Thymus (tissue), 11 donors: ENCODE data around the gene THOC7. TPM values are rescaled to one million over a fixed set of nuclear protein-coding genes. Genes with fewer than 3 reads are reported as not detected.

Experiments
- DNase-seq, 9 donors: peaks; one replicate each; pipeline ENCODE4 v3.0.0-alpha.2; 2013; ENCODE audit warnings: low spot score in 9 of 9, low read depth in 6 of 9, missing footprints in 1 of 9
- H3K27ac ChIP-seq, 2 donors: one replicate each; pipeline ENCODE4 v1.5.1; 2013; ENCODE audit warnings: control low read depth in 1 of 2, low read depth in 1 of 2, low read length in 1 of 2, mild to moderate bottlenecking in 1 of 2, moderate library complexity in 1 of 2
- H3K27me3 ChIP-seq, 2 donors: one replicate each; pipeline ENCODE4 v1.5.1; 2013; ENCODE audit warnings: low read length in 1 of 2; ENCODE audit not compliant: control insufficient read depth in 2 of 2, insufficient read depth in 1 of 2
- H3K36me3 ChIP-seq, 2 donors: one replicate each; pipeline ENCODE4 v1.5.1; 2013; ENCODE audit warnings: low read length in 1 of 2, mild to moderate bottlenecking in 1 of 2, moderate library complexity in 1 of 2; ENCODE audit not compliant: control insufficient read depth in 2 of 2, insufficient read depth in 2 of 2
- H3K4me1 ChIP-seq, 2 donors: one replicate each; pipeline ENCODE4 v1.5.1; 2013; ENCODE audit warnings: low read length in 2 of 2; ENCODE audit not compliant: control insufficient read depth in 2 of 2, insufficient read depth in 2 of 2
- H3K4me3 ChIP-seq, 2 donors: one replicate each; pipeline ENCODE4 v1.5.1; 2013; ENCODE audit warnings: low read length in 2 of 2, control low read depth in 1 of 2, mild to moderate bottlenecking in 1 of 2
- H3K9me3 ChIP-seq, 2 donors: one replicate each; pipeline ENCODE4 v1.5.1; 2013; ENCODE audit warnings: low read length in 1 of 2, mild to moderate bottlenecking in 1 of 2; ENCODE audit not compliant: control insufficient read depth in 2 of 2, insufficient read depth in 1 of 2
- WGBS: extraction: QIAGEN DNeasy Blood & Tissue Kit; methylation state at CpG from one replicate; pipeline ENCODE4 v1.1.7; 2013; 5-methylcytosine and 5-hydroxymethylcytosine counted together
- polyA plus RNA-seq: library from polyadenylated mRNA; stranded (reverse); fragments of 200-250 nt; gene quantifications from one replicate; pipeline ENCODE4 v1.2.3, GENCODE V29; 2013
- total RNA-seq: library from RNA; stranded (reverse); fragments of 120-200 nt; gene quantifications from one replicate; pipeline ENCODE4 v1.2.4, GENCODE V29; 2013
- donor health status: healthy.

Gene THOC7
- total and polyA plus RNA-seq, 2 donors: 73.8 to 148 TPM

DNA sequence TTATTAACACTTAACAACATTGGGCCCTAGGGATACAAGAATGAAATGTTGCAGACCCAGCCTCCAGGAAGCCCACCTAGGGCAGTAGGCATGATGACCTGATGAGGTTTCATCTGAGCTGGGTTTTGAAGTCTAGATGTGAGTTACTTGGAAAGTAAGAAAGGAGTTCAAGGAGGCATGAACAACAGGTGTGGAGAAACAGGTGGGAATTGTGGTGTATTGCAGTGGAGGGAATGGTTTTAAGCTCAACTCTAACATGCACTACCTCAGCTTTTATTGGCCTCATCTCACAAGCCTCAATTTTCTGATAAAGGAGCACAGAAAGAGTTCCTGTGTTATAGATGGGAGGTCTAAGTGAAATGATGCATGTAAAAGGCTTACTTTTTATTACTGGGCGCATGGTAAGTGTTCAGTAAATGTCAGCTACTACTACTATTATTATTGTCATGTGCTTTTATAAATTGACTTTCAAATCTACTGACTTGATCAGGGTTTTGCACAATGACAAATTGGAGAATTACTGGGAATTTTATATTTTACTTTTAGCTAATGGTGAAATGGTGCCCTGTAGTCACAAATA lies 29.3 kb upstream of the THOC7 start:
- H3K4me3 ChIP-seq: no peak overlapping the region
- 100% methylated on average over 1 of the region's 1 CpG for WGBS

DNA sequence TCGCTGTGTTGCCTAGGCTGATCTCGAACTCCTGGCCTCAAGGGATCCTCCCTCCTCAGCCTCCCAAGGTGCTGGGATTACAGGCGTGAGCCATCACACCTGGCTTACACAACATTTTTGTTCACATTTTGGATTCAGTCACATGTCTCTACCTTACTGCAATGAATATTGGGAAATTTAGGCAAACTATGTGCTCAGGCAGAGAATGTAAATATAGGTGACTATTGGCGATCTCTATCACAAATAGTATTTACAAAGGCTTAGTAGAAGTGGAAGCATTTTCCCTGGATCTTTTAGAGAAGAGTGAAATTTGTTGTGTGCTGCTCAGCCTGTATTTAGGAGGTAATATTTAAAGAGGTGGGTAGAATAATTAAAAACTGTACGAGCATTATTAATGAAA lies 27.9 kb upstream of the THOC7 start:
- H3K36me3 ChIP-seq: no peaks in the 10 kb centered on the region
- DNase-seq: no peak

More for the DNA sequence above, 29.3 kb upstream of the THOC7 start:
- no peak for DNase-seq
- Histone ChIP-seq H3K4me1 (no peaks in the 10 kb centered on the region), H3K27ac (no peak overlapping the region), H3K36me3 (no peaks in the 10 kb centered on the region), H3K27me3 (no peaks in the 10 kb centered on the region), H3K9me3 (no peaks in the 10 kb centered on the region)

DNA sequence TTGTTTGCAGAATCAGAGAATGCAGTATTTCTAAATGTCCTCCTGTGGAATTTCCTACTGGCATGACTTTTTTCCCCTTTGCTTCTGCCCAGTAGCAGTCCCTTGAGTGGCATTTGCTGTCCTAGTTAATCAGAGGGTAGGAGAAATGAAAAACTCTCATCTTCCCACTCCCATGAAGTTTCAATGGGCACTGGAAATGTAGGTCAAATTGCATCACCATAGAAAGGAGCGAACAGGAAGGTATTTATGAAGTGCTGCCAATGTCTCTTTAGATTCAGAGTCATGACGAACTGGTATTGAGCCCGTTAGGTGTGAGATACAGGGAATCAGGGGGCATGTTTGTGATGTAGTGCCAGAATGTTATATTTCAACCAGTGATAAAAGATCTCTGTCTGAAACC lies 23.3 kb upstream of the THOC7 start:
- Histone ChIP-seq H3K36me3 (no peaks in the 10 kb centered on the region), H3K27me3 (no peaks in the 10 kb centered on the region)
- WGBS: 95% methylated on average over 3 of the region's 3 CpGs

More for the DNA sequence above, 27.9 kb upstream of the THOC7 start:
- 99% methylated on average over 5 of the region's 5 CpGs for WGBS
- Histone ChIP-seq H3K27ac (no peak overlapping the region), H3K9me3 (no peaks in the 10 kb centered on the region), H3K4me3 (no peak overlapping the region), H3K27me3 (no peaks in the 10 kb centered on the region), H3K4me1 (no peaks in the 10 kb centered on the region)

DNA sequence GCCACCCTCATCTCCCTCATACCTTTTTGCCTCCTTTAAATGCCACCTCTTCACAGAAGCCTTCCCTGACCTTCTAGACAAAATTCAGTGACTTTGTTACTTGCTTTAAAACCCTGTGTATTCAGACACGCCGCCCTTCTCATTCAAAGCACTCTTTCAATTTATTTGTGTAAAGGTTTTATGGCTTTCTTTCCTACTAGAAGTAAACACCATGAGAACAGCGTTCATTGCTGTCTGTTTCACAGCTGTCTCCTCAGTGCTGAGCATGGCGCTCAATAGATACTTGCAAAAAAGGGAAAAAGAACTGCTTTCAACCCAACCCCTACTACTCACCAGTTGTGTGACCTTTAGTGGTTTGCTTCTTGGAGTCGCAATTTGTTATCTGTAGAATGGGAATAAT lies 17.0 kb upstream of the THOC7 start:
- Histone ChIP-seq H3K9me3 (no peaks in the 10 kb centered on the region), H3K27ac (no peak overlapping the region), H3K4me1 (peaks cover 0 to 8% of the 10 kb centered on the region in 2 donors), H3K36me3 (no peaks in the 10 kb centered on the region), H3K27me3 (no peaks in the 10 kb centered on the region), H3K4me3 (no peak overlapping the region)
- DNase-seq: no peak
- WGBS: 97% methylated on average over 5 of the region's 5 CpGs

More for the DNA sequence above, 23.3 kb upstream of the THOC7 start:
- Histone ChIP-seq H3K4me3 (no peak overlapping the region), H3K9me3 (no peaks in the 10 kb centered on the region), H3K4me1 (no peaks in the 10 kb centered on the region), H3K27ac (no peak overlapping the region)
- DNase-seq: no peak

DNA sequence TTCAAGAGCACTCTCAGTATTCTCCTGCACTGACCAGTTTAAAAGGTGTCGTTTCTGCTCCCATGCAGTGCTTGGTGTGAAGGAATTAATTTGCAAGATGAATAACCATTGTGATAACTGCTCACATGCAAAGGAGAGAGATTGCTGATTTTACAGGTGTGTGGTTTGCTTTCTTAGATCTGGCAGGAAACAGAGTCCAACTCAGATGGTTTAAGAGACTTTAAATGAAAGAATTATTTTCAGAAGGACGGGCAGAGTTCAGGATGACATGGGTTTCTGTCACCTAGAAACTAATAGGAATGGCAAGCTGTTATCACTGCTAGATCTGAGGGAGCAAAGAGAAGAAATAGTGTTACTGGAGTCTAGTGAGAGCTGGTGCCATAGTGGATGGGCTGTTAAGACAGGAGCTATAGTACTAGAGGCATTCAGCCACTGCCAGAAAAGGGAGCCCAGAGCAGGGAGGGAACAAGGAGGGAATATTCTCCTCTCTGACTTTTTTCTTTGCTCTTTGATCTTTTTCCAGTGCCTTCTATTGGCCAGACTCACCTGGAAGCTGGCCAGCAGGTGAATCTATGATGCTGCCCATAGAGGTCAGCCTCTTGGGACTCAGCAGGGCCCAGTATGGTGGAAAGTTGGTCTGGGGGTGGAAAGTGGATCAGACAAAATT lies 14.9 kb upstream of the THOC7 start:
- Histone ChIP-seq H3K27ac (no peak overlapping the region), H3K4me1 (peaks cover 0 to 8% of the 10 kb centered on the region in 2 donors), H3K27me3 (no peaks in the 10 kb centered on the region), H3K36me3 (no peaks in the 10 kb centered on the region), H3K9me3 (no peaks in the 10 kb centered on the region), H3K4me3 (no peak overlapping the region)
- 37% methylated on average over 2 of the region's 2 CpGs for WGBS
- DNase-seq: no peak

DNA sequence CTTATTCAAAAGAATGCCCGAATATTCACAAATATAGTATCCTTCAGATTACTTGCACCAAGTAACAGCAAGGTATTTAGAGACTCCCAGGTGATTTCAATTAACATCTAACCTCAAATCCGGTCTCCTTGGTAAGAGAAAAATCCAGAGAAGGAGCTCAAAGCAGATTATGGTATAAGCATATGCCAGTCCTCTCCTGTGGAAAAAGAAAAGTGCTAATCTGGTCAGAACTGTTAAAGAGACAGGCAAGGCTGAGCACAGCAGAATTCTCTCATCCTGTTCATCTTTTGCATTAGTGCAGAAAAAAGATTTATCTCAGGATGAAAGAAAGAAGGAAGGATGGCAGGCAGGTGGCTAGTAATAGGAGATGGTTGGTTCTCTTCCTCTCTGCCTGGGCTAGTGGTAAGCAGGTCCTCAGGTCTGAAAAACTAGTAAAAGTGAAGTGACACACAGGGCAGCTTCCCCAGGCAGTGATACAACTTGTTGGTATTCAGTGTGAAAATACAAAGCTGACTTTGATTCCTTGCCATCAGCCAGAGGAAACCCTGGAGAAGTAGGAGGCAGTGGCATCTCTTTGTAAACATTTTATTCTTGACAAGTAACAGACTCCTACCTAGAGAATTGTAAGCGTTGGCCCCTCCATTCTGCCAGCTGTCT lies 14.3 kb upstream of the THOC7 start:
- no peak overlapping the region for H3K4me3 ChIP-seq
- H3K27ac ChIP-seq: no peak overlapping the region
- H3K4me1 ChIP-seq: peaks cover 0 to 8% of the 10 kb centered on the region in 2 donors
- H3K36me3 ChIP-seq: no peaks in the 10 kb centered on the region
- WGBS: 96% methylated on average over 3 of the region's 3 CpGs
- no peak for DNase-seq
- no peaks in the 10 kb centered on the region for H3K9me3 ChIP-seq
- H3K27me3 ChIP-seq: no peaks in the 10 kb centered on the region

DNA sequence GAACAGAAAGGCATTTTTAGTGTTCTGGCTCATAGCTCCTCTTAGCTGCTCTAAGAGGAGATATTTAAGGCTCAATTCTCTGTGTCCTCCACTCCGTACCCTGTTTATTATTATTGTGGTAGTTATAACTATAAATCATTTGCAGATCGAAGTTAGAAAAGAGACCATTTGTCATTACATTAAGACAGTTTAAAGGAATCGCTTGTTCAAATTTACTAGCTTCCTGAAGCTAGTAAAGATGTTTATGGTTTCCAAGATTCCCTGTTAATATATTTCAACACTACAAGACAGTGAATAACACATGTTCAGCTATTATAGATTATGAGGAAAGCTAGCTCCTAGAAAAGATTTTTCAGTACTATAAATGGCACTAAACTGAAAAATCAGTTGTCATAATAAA lies 12.7 kb upstream of the THOC7 start:
- H3K4me3 ChIP-seq: no peak overlapping the region
- DNase-seq: no peak
- no peaks in the 10 kb centered on the region for H3K27me3 ChIP-seq
- H3K36me3 ChIP-seq: no peaks in the 10 kb centered on the region
- H3K9me3 ChIP-seq: no peaks in the 10 kb centered on the region
- WGBS: 91% methylated on average over 3 of the region's 3 CpGs
- peaks cover 3 to 8% of the 10 kb centered on the region in 2 donors for H3K4me1 ChIP-seq
- no peak overlapping the region for H3K27ac ChIP-seq

DNA sequence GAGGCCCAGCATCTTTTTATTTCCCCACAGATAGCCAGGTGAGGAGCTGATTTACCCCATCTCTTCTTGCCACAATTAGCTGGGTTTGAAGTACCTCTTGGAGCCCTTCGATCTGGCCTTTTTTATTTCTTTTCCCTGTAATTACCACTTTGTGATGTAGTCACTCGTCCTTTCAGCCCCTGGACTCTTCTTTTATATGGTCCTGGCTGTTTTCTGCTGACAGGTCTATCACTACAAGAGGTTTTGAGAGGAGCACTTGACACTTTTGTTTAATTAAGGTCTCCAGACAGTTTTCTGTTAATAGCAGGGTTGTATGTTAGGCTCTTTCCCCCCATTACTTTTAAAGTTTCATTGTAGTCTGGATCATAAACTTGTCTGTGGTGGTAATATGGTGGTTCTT lies 11.9 kb upstream of the THOC7 start:
- no peak overlapping the region for H3K4me3 ChIP-seq
- no peak for DNase-seq
- peaks cover 3 to 8% of the 10 kb centered on the region in 2 donors for H3K4me1 ChIP-seq
- H3K9me3 ChIP-seq: no peaks in the 10 kb centered on the region
- no peaks in the 10 kb centered on the region for H3K27me3 ChIP-seq
- 96% methylated on average over 2 of the region's 2 CpGs for WGBS
- no peak overlapping the region for H3K27ac ChIP-seq
- no peaks in the 10 kb centered on the region for H3K36me3 ChIP-seq

DNA sequence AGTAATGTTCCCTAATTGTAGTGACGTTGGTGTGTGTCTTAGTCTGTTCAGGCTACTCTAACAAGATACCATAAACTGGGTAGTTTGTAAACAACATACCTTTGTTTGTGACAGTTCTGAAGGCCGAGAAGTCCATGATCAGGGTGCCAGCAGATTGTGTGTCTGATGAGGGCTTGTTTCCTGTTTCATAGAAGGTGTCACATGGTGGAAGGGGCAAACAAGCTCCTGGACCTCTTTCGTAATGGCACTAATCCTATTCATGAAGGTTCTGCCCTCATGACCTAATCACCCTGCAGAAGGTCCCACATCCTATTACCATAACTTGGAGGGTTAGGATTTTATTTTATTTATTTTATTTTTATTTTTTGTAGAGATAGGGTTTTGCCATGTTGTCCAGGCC lies 11.2 kb upstream of the THOC7 start:
- Histone ChIP-seq H3K4me3 (no peak overlapping the region), H3K9me3 (no peaks in the 10 kb centered on the region), H3K27ac (no peak overlapping the region), H3K4me1 (peaks cover 3 to 8% of the 10 kb centered on the region in 2 donors), H3K27me3 (no peaks in the 10 kb centered on the region), H3K36me3 (no peaks in the 10 kb centered on the region)
- DNase-seq: no peak
- WGBS: 96% methylated on average over 3 of the region's 3 CpGs
